ENCODE measurements around the gene SHMT1.
"Not testable (repeated sequence)": the region's sequence is repeated elsewhere in the genome, so short reads cannot be mapped to it uniquely, and the experiment has no call there.

- not testable (repeated sequence) for TF ChIP-seq CTCF (IDR thresholded peaks at IDR 0.05; ENCODE audit: insufficient read depth, low read depth, low read length); EZH2 (IDR thresholded peaks at IDR 0.05; ENCODE audit: insufficient read depth, low read length)
Observed at GRCh38 chr17:18408906-18409305, 45.6 kb upstream of the SHMT1 start.

All from astrocyte (in vitro differentiated cells and primary cell).